ENCODE data around the gene KDM6A. TPM values are rescaled to one million over a fixed set of nuclear protein-coding genes. Genes with fewer than 3 reads are reported as not detected.

Gene KDM6A
- total and polyA plus RNA-seq, 9 of the 15 experiments (the other 6 are each of a cell fraction or from before 2014, with no cell fraction given): 8.4 to 34.3 (median 22.9) TPM

GRCh38 chrX:44876767-44877166, 3.8 kb downstream of the KDM6A start (continued):
- TF ChIP-seq GMEB1 (CRISPR knock-in tag; IDR thresholded peaks at IDR 0.05) (0 out of 2 replicates have a peak, but pooled peaks have one; percentile 48), PTRF (tag; IDR thresholded peaks at IDR 0.05) (peak; percentile 17; the same call in 1 of the 2 replicates), THRB (CRISPR knock-in tag; conservative IDR thresholded peaks at IDR 0.05) (no peak), NFXL1 (CRISPR knock-in tag; IDR thresholded peaks at IDR 0.05) (no peak), MLLT1 (IDR thresholded peaks at IDR 0.05) (peak in 1 of 2 experiments; percentile 43; a peak in 1 of 4 replicates), MECOM (CRISPR knock-in tag; IDR thresholded peaks at IDR 0.05) (0 out of 2 replicates have a peak, but pooled peaks have one; percentile 38), NFE2L1 (tag; IDR thresholded peaks at IDR 0.05; ENCODE audit: borderline replicate concordance, low read depth) (no peak), TCF15 (CRISPR knock-in tag; IDR thresholded peaks at IDR 0.05) (peak; percentile 94), CTCFL (IDR thresholded peaks at IDR 0.05; ENCODE audit: borderline replicate concordance, insufficient read depth, low read depth, low read length, poor library complexity, severe bottlenecking) (no peak), ZNF408 (CRISPR knock-in tag; IDR thresholded peaks at IDR 0.05; ENCODE audit: low read depth) (peak; percentile 97), ETV1 (tag; conservative IDR thresholded peaks at IDR 0.05; ENCODE audit: low read depth) (no peak)
